GM12878 (cell line): ENCODE results near the gene SIN3B.

ENCODE experiments used
- ATF7 ChIP-seq: fragments of 450-650 bp; IDR thresholded peaks from 2 replicates; pipeline ENCODE4 v1.6.1; 2016; ENCODE audit warnings: low read depth, mild to moderate bottlenecking
- BHLHE40 ChIP-seq, 2 experiments: fragments of 450-650 bp in 1 of 2; IDR thresholded peaks; 2 replicates each; pipeline ENCODE4 v1.6.1; 2011 to 2017; ENCODE audit warnings: low read depth in 2 of 2, borderline replicate concordance in 1 of 2, improper control_type of control experiment in 1 of 2, low read length in 1 of 2, mild to moderate bottlenecking in 1 of 2
- EGR1 ChIP-seq, 2 experiments: IDR thresholded peaks; 1 replicate in 1 of 2; 2 replicates in 1 of 2; pipeline ENCODE4 v1.6.1; 2011 to 2012; ENCODE audit warnings: low read depth in 2 of 2, low read length in 2 of 2, borderline replicate concordance in 1 of 2, mild to moderate bottlenecking in 1 of 2, moderate library complexity in 1 of 2
- FOXM1 ChIP-seq: IDR thresholded peaks from 2 replicates; pipeline ENCODE4 v1.6.1; 2012; ENCODE audit warnings: low read depth, mild to moderate bottlenecking, inconsistent platforms, low read length, moderate library complexity
- GABPA ChIP-seq: IDR thresholded peaks from 2 replicates; pipeline ENCODE4 v1.6.1; 2014; ENCODE audit warnings: antibody characterized with exemption, low read depth, mild to moderate bottlenecking, inconsistent platforms
- TF ChIP-seq, protein P1 (sequence below): fragments of 450-650 bp; formaldehyde crosslinking; IDR thresholded peaks from 2 replicates; pipeline ENCODE4 v1.4.0; 2020; ENCODE audit warnings: mild to moderate bottlenecking, moderate library complexity
- TF ChIP-seq, protein P2 (sequence below), 3 experiments: IDR thresholded peaks in 2 of 3; conservative IDR thresholded peaks in 1 of 3; 2 replicates each; pipeline ENCODE4 v1.5.1; 2011; ENCODE audit warnings: low read depth in 3 of 3, low read length in 3 of 3, mild to moderate bottlenecking in 3 of 3, control low read depth in 2 of 3, moderate library complexity in 2 of 3, inconsistent platforms in 1 of 3, mixed read lengths in 1 of 3; ENCODE audit not compliant: control insufficient read depth in 2 of 3, insufficient read depth in 1 of 3; ENCODE audit errors: extremely low read depth in 1 of 3

GRCh38 chr19:16915734-16916133, 86.5 kb downstream of the SIN3B start:
- no peak for TF ChIP-seq FOXM1
- no peak for TF ChIP-seq GABPA
- no peak for TF ChIP-seq ATF7
- TF ChIP-seq, protein P1, sequence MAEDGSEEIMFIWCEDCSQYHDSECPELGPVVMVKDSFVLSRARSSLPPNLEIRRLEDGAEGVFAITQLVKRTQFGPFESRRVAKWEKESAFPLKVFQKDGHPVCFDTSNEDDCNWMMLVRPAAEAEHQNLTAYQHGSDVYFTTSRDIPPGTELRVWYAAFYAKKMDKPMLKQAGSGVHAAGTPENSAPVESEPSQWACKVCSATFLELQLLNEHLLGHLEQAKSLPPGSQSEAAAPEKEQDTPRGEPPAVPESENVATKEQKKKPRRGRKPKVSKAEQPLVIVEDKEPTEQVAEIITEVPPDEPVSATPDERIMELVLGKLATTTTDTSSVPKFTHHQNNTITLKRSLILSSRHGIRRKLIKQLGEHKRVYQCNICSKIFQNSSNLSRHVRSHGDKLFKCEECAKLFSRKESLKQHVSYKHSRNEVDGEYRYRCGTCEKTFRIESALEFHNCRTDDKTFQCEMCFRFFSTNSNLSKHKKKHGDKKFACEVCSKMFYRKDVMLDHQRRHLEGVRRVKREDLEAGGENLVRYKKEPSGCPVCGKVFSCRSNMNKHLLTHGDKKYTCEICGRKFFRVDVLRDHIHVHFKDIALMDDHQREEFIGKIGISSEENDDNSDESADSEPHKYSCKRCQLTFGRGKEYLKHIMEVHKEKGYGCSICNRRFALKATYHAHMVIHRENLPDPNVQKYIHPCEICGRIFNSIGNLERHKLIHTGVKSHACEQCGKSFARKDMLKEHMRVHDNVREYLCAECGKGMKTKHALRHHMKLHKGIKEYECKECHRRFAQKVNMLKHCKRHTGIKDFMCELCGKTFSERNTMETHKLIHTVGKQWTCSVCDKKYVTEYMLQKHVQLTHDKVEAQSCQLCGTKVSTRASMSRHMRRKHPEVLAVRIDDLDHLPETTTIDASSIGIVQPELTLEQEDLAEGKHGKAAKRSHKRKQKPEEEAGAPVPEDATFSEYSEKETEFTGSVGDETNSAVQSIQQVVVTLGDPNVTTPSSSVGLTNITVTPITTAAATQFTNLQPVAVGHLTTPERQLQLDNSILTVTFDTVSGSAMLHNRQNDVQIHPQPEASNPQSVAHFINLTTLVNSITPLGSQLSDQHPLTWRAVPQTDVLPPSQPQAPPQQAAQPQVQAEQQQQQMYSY (CRISPR knock-in tag): no peak
- no peak for TF ChIP-seq EGR1 (IDR thresholded peaks at IDR 0.05; ENCODE audit: borderline replicate concordance in 1 of 2, low read depth in 2 of 2, low read length in 2 of 2)
- TF ChIP-seq, protein P2, sequence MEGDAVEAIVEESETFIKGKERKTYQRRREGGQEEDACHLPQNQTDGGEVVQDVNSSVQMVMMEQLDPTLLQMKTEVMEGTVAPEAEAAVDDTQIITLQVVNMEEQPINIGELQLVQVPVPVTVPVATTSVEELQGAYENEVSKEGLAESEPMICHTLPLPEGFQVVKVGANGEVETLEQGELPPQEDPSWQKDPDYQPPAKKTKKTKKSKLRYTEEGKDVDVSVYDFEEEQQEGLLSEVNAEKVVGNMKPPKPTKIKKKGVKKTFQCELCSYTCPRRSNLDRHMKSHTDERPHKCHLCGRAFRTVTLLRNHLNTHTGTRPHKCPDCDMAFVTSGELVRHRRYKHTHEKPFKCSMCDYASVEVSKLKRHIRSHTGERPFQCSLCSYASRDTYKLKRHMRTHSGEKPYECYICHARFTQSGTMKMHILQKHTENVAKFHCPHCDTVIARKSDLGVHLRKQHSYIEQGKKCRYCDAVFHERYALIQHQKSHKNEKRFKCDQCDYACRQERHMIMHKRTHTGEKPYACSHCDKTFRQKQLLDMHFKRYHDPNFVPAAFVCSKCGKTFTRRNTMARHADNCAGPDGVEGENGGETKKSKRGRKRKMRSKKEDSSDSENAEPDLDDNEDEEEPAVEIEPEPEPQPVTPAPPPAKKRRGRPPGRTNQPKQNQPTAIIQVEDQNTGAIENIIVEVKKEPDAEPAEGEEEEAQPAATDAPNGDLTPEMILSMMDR (IDR thresholded peaks at IDR 0.05 in 2 of 3, conservative IDR thresholded peaks at IDR 0.05 in 1 of 3; ENCODE audit: control insufficient read depth in 2 of 3, extremely low read depth in 1 of 3, insufficient read depth in 1 of 3, low read depth in 3 of 3, low read length in 3 of 3): no peak
- TF ChIP-seq BHLHE40 (IDR thresholded peaks at IDR 0.05; ENCODE audit: borderline replicate concordance in 1 of 2, low read depth in 2 of 2, low read length in 1 of 2): no peak
